ENCODE data around the gene CFAP20DC. TPM values are rescaled to one million over a fixed set of nuclear protein-coding genes. Genes with fewer than 3 reads are reported as not detected.

The CFAP20DC gene
- total RNA-seq, 1 donor from 2014 or later, result 8.0 TPM

- Mint-ChIP-seq H3K36me3 (ENCODE audit: insufficient read depth) (peaks cover 10% of the 10 kb centered on the region), H3K9me3 (ENCODE audit: low read depth) (peaks cover 32% of the 10 kb centered on the region), H3K27me3 (no peaks in the 10 kb centered on the region), H3K4me1 (ENCODE audit: low read depth) (no peaks in the 10 kb centered on the region), H3K27ac (no peak overlapping the region), H3K4me3 (ENCODE audit: low read depth) (no peak overlapping the region)
- DNase-seq (ENCODE audit: low spot score, unreplicated experiment), result no peak
- no peak for TF ChIP-seq CTCF (IDR thresholded peaks at IDR 0.05; ENCODE audit: unreplicated experiment)
These were observed 265.4 kb downstream of the CFAP20DC start for GRCh38 chr3:58784425-58784824.

GRCh38 chr3:58783845-58784244 lies 266.0 kb downstream of the CFAP20DC start:
- no peak for DNase-seq (ENCODE audit: low spot score, unreplicated experiment)
- Mint-ChIP-seq H3K9me3 (ENCODE audit: low read depth) (peaks cover 38% of the 10 kb centered on the region), H3K27ac (no peak overlapping the region), H3K4me3 (ENCODE audit: low read depth) (no peak overlapping the region), H3K36me3 (ENCODE audit: insufficient read depth) (peaks cover 10% of the 10 kb centered on the region), H3K4me1 (ENCODE audit: low read depth) (no peaks in the 10 kb centered on the region), H3K27me3 (no peaks in the 10 kb centered on the region)
- no peak for TF ChIP-seq CTCF (IDR thresholded peaks at IDR 0.05; ENCODE audit: unreplicated experiment)

DNA sequence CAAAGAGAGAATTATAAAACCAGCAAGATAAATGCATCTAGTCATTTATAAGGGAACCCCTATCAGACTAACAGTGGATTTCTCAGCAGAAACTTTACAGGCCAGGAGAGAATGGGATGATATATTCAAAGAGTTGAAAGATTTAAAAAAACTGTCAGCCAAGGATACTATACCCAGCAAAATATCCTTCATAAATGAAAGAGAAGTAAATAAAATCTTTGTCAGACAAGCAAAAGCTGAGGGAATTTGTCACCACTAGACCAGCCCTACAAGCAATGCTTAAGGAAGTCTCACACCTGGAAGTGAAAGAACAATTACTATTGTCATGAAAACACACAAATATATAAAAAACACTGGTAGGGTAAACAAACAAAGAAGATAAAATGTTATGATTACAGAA lies 269.9 kb downstream of the CFAP20DC start:
- peaks cover 13% of the 10 kb centered on the region for H3K36me3 Mint-ChIP-seq (ENCODE audit: insufficient read depth)
- DNase-seq (ENCODE audit: low spot score, unreplicated experiment), result no peak

DNA sequence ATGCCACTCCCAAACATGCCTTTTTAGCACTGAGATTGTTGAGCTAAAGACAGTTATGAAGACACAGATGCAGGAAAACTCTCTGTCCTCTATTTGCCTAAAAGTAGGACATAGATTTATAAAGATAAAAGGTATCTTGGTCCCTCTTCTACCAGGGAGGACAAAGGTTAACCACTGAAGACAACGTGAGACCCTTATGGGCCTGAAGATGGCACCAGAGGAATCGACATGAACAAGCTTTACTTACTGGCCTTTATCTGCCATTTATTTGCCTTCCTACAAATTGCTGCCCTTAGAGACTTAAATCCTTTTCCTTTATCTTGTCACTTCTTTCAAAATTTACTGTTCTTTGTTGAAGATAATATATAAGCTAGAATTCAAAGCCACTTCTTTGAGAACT lies 273.6 kb downstream of the CFAP20DC start:
- Mint-ChIP-seq H3K9me3 (ENCODE audit: low read depth) (peaks cover 25% of the 10 kb centered on the region), H3K27me3 (no peaks in the 10 kb centered on the region), H3K27ac (no peak overlapping the region), H3K4me1 (ENCODE audit: low read depth) (no peaks in the 10 kb centered on the region), H3K4me3 (ENCODE audit: low read depth) (no peak overlapping the region), H3K36me3 (ENCODE audit: insufficient read depth) (peaks cover 11% of the 10 kb centered on the region)
- no peak for TF ChIP-seq CTCF (IDR thresholded peaks at IDR 0.05; ENCODE audit: unreplicated experiment)
- no peak for DNase-seq (ENCODE audit: low spot score, unreplicated experiment)

More for the DNA sequence above, 269.9 kb downstream of the CFAP20DC start:
- Mint-ChIP-seq H3K27me3 (no peaks in the 10 kb centered on the region), H3K4me1 (ENCODE audit: low read depth) (no peaks in the 10 kb centered on the region), H3K27ac (no peak overlapping the region), H3K9me3 (ENCODE audit: low read depth) (peaks cover 42% of the 10 kb centered on the region), H3K4me3 (ENCODE audit: low read depth) (no peak overlapping the region)
- no peak for TF ChIP-seq CTCF (IDR thresholded peaks at IDR 0.05; ENCODE audit: unreplicated experiment)

GRCh38 chr3:58772462-58772861 lies 277.4 kb downstream of the CFAP20DC start:
- H3K27ac Mint-ChIP-seq, result no peak overlapping the region
- peaks cover 4% of the 10 kb centered on the region for H3K9me3 Mint-ChIP-seq (ENCODE audit: low read depth)
- no peak overlapping the region for H3K4me3 Mint-ChIP-seq (ENCODE audit: low read depth)
- no peaks in the 10 kb centered on the region for H3K27me3 Mint-ChIP-seq
- H3K36me3 Mint-ChIP-seq (ENCODE audit: insufficient read depth), result peaks cover 2% of the 10 kb centered on the region
- no peaks in the 10 kb centered on the region for H3K4me1 Mint-ChIP-seq (ENCODE audit: low read depth)
- DNase-seq (ENCODE audit: low spot score, unreplicated experiment), result no peak
- TF ChIP-seq CTCF (IDR thresholded peaks at IDR 0.05; ENCODE audit: unreplicated experiment), result no peak

Measured in progenitor cell of endocrine pancreas (in vitro differentiated cells).